Stomach (tissue), 9 donors: ENCODE data around the gene STOML2. TPM values are rescaled to one million over a fixed set of nuclear protein-coding genes. Genes with fewer than 3 reads are reported as not detected.

Experiments
- DNase-seq, 2 donors: peaks; one replicate each; pipeline versions ENCODE4 v3.0.0 to v3.0.0-alpha.2; 2013 to 2019
- H3K27ac ChIP-seq, 5 donors: fragments of 200-600 bp in 4 of 5; sonication (generic) in 4 of 5; one replicate each; pipeline ENCODE4 v1.5.1; 2013 to 2019; ENCODE audit warnings: mild to moderate bottlenecking in 1 of 5, moderate library complexity in 1 of 5
- H3K27me3 ChIP-seq, 3 donors: fragments of 200-600 bp; sonication (generic); one replicate each; pipeline ENCODE4 v1.5.1; 2017 to 2019; ENCODE audit warnings: mixed run types in 1 of 3
- H3K36me3 ChIP-seq, 4 donors: fragments of 200-600 bp; sonication (generic); 1 replicate in 3 of 4; 2 replicates in 1 of 4; pipeline ENCODE4 v1.5.1; 2016 to 2019
- H3K4me1 ChIP-seq, 4 donors: fragments of 200-600 bp; sonication (generic); one replicate each; pipeline ENCODE4 v1.5.1; 2016 to 2019
- H3K4me3 ChIP-seq, 4 donors: fragments of 200-600 bp; sonication (generic) in 3 of 4; one replicate each; pipeline ENCODE4 v1.5.1; 2016 to 2019; ENCODE audit warnings: mild to moderate bottlenecking in 1 of 4
- H3K9me3 ChIP-seq, 4 donors: fragments of 200-600 bp; sonication (generic); one replicate each; pipeline ENCODE4 v1.5.1; 2016 to 2019
- EP300 ChIP-seq: sonication (generic); formaldehyde crosslinking; IDR thresholded peaks from one replicate; pipeline ENCODE4 v1.6.1; 2017; ENCODE audit warnings: antibody characterized with exemption
- POLR2A ChIP-seq, 4 donors: fragments of 450-650 bp; IDR thresholded peaks; one replicate each; pipeline ENCODE4 v1.6.1; 2016; ENCODE audit warnings: antibody characterized with exemption in 4 of 4, control low read depth in 2 of 4, mild to moderate bottlenecking in 1 of 4, moderate library complexity in 1 of 4
- POLR2AphosphoS5 ChIP-seq, 3 donors: sonication (generic); formaldehyde crosslinking; IDR thresholded peaks; one replicate each; pipeline ENCODE4 v1.6.1; 2016; ENCODE audit warnings: antibody characterized with exemption in 3 of 3
- WGBS, 5 donors: extraction: QIAGEN DNeasy Blood & Tissue Kit in 3 of 5; methylation state at CpG; one replicate each; pipeline versions ENCODE4 v1.1.5 to v1.1.7; 2013 to 2018; 5-methylcytosine and 5-hydroxymethylcytosine counted together
- intact Hi-C: fragments of 100-400 bp; cut with DNase I; formaldehyde crosslinking; loops from one replicate; pipeline ENCODE4 v1.15.1; 2023; ENCODE audit warnings: low total_unique reads
- polyA plus RNA-seq, 3 donors: library from polyadenylated mRNA; stranded (reverse); fragments of 200-250 nt; gene quantifications; one replicate each; pipeline ENCODE4 v1.2.3, GENCODE V29; 2013
- total RNA-seq, 5 donors: library from RNA; depleted of rRNA; stranded (reverse); fragments of >200 nt; gene quantifications; one replicate each; pipeline versions ENCODE4 v1.1.0 to v1.2.3, GENCODE V29; 2014 to 2016
- TF ChIP-seq, protein P1 (sequence below), 7 experiments: fragments of 450-650 bp in 4 of 7; fragments of 200-600 bp in 3 of 7; sonication (generic) in 3 of 7; IDR thresholded peaks; one replicate each; pipeline ENCODE4 v1.5.1; 2016 to 2019; ENCODE audit warnings: antibody characterized with exemption in 7 of 7, control low read depth in 2 of 7, mild to moderate bottlenecking in 1 of 7
- donor health status: healthy with polysubstance abuse.
- donor health status: Bipolar disorder and iron deficiency.
- donor health status: healthy.

Gene STOML2
- total and polyA plus RNA-seq, 8 donors, result 19.3 to 126 (median 68.6) TPM

DNA sequence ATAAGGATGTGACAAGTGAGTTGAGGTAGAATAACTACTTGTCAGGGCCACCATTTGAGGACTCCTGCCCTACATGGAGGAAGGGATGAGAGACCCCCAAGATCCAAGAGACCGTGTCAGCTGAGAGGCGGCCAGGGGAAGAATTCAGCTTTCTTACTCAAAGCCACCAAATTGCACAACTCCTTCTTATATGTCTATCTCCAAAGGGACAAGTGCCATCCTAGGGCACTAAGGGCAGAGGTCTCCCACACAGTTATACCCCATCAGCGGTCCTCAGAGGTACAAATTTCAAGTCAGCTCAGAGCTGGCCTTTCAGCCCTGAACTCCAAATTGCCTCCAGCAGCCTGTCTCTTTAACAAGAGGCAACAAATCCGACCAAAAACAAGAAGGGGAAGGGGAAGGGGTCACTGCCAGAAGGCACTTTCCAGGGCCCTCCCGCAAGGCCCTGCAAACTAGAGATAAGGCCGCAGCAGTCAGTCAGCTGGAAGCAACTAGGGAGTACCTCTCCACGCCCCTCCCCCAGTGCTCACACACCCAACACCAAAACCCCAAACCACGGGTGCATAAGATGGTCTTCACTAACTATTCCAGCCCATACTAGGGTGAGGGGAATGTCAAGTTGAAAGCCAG lies 6.1 kb upstream of the STOML2 start:
- intact Hi-C loops, result no loop called here
- TF ChIP-seq EP300 (no peak), POLR2AphosphoS5 (IDR thresholded peaks at IDR 0.05) (no peak), POLR2A (IDR thresholded peaks at IDR 0.05) (no peak)
- TF ChIP-seq, protein P1, sequence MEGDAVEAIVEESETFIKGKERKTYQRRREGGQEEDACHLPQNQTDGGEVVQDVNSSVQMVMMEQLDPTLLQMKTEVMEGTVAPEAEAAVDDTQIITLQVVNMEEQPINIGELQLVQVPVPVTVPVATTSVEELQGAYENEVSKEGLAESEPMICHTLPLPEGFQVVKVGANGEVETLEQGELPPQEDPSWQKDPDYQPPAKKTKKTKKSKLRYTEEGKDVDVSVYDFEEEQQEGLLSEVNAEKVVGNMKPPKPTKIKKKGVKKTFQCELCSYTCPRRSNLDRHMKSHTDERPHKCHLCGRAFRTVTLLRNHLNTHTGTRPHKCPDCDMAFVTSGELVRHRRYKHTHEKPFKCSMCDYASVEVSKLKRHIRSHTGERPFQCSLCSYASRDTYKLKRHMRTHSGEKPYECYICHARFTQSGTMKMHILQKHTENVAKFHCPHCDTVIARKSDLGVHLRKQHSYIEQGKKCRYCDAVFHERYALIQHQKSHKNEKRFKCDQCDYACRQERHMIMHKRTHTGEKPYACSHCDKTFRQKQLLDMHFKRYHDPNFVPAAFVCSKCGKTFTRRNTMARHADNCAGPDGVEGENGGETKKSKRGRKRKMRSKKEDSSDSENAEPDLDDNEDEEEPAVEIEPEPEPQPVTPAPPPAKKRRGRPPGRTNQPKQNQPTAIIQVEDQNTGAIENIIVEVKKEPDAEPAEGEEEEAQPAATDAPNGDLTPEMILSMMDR (IDR thresholded peaks at IDR 0.05), result no peak
- no peaks in the 10 kb centered on the region for H3K9me3 ChIP-seq
- H3K4me1 ChIP-seq, result peaks cover 28 to 56% (median 44%) of the 10 kb centered on the region in 4 donors
- peaks cover 35 to 48% (median 45%) of the 10 kb centered on the region in 4 donors for H3K36me3 ChIP-seq
- H3K27ac ChIP-seq, result peak overlapping the region in 2 of 5 donors; percentile 7 to 95
- DNase-seq, result no peak
- H3K27me3 ChIP-seq, result no peaks in the 10 kb centered on the region
- WGBS, 5 donors, result 51 to 62% (median 58%) methylated on average over 7 to 8 of the region's 8 CpGs
- H3K4me3 ChIP-seq, result no peak overlapping the region

DNA sequence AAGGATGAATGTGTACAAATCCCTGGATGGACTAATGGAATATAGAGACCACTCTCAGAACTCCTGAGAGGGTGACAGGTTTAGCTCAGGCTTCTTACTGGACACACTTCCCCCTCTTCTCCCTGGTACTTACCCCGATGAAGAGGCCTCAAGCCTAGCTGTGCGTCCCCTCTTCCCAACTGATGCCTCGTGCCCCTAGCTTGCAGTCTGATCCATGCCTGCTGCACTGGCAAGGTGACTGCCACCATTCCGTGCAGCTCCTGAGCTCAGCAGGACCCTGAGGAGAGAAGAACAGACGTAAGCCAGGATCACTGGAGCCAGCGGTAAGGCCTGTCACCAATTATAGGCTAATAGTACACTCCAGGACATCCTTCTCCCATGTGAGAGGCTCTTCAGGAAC lies 5.5 kb upstream of the STOML2 start:
- peak overlapping the region in 1 of 5 donors; percentile 7 for H3K27ac ChIP-seq
- 94 to 97% (median 95%) methylated on average over 6 of the region's 6 CpGs for WGBS, 5 donors
- no peak for TF ChIP-seq POLR2AphosphoS5 (IDR thresholded peaks at IDR 0.05)
- TF ChIP-seq, protein P1 (IDR thresholded peaks at IDR 0.05), result no peak
- TF ChIP-seq POLR2A (IDR thresholded peaks at IDR 0.05), result no peak
- no peak for TF ChIP-seq EP300
- H3K4me3 ChIP-seq, result no peak overlapping the region
- no peaks in the 10 kb centered on the region for H3K27me3 ChIP-seq
- H3K9me3 ChIP-seq, result no peaks in the 10 kb centered on the region
- DNase-seq, result peak in 1 of 2 donors; percentile 11
- intact Hi-C loops, result no loop called here
- peaks cover 28 to 56% (median 44%) of the 10 kb centered on the region in 4 donors for H3K4me1 ChIP-seq
- H3K36me3 ChIP-seq, result peaks cover 35 to 48% (median 45%) of the 10 kb centered on the region in 4 donors

DNA sequence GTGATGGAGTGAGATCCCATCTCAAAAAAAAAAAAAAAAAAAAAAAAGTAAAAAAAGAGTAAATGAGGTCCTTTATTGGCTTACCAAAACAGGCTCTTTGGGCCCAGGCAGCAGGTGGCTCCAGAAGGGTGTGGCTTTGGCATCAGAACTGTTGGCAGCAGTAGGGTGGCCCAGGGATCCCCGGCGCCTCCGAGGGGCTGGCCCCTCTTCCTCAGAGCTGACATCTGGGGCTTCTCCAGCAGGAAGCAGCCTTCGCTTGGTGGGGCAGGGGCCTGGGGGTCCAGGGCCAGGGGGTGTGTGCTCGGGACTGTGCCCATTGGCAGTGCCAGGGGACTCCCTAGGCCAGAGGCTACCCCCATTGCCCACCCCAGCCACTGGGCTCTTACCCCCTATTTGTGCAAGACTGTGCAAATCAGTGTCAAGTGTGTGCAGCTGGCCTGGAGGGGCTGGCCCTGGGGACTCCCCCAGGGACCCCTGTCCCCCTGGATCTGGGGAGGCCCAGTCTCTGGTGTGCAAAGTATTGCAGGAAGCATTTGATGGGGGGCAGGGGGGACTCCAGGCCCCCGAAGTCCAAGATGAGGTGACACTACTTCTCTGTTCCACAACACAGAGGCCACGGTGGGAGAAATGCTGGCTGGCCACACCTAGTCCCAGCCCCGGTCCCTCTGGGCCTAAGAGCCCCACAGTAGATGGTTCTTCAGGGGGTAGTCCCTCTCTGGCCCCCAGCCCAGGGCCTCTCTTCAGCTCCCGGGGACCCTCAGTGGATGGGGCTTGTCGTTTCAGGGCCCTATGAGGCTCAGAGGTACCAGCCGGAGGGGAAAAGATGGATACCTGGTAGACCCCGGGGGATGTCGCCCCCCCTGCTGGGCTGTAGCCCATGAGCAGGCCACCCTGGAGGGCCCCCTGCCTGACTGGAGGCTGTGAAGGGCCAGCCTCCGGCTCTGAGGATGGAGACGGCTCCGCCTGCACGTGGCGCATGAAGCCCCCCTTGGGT lies 4.7 kb upstream of the STOML2 start:
- Histone ChIP-seq H3K36me3 (peaks cover 35 to 48% (median 45%) of the 10 kb centered on the region in 4 donors), H3K4me1 (peaks cover 27 to 51% (median 39%) of the 10 kb centered on the region in 4 donors), H3K27me3 (no peaks in the 10 kb centered on the region), H3K9me3 (no peaks in the 10 kb centered on the region), H3K4me3 (no peak overlapping the region), H3K27ac (no peak overlapping the region)
- DNase-seq, result no peak
- WGBS, 5 donors, result 80 to 85% (median 81%) methylated on average over 13 to 18 of the region's 18 CpGs
- TF ChIP-seq POLR2AphosphoS5 (IDR thresholded peaks at IDR 0.05) (no peak), POLR2A (IDR thresholded peaks at IDR 0.05) (no peak), EP300 (no peak)
- TF ChIP-seq, protein P1 (IDR thresholded peaks at IDR 0.05), result no peak
- intact Hi-C loops, result no loop called here

DNA sequence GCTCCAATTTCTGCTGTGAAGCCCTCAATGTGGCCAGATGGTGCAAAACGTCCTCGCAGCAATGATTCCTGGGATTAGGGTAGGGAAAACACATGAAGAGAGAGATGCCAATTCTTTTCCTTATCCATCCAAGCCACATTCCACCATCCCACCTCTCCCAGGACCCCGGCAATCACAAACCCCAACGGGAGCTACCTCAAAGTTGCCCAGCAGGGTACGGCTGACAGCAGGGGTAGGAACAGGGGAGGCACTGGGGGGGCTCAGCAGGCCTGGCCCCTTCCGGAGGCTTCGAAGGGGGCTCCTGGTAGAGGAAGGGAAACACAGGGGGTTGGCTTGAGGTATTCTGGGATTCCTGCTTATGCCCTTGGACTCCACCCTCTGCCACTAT lies 3.4 kb upstream of the STOML2 start:
- Histone ChIP-seq H3K27ac (no peak overlapping the region), H3K9me3 (no peaks in the 10 kb centered on the region), H3K4me1 (peaks cover 28 to 53% (median 42%) of the 10 kb centered on the region in 4 donors), H3K27me3 (no peaks in the 10 kb centered on the region), H3K4me3 (no peak overlapping the region), H3K36me3 (peaks cover 35 to 52% (median 48%) of the 10 kb centered on the region in 4 donors)
- TF ChIP-seq EP300 (no peak), POLR2AphosphoS5 (IDR thresholded peaks at IDR 0.05) (no peak), POLR2A (IDR thresholded peaks at IDR 0.05) (no peak)
- TF ChIP-seq, protein P1 (IDR thresholded peaks at IDR 0.05), result no peak
- WGBS, 5 donors, result 82 to 93% (median 91%) methylated on average over 5 to 7 of the region's 7 CpGs
- no peak for DNase-seq
- intact Hi-C loops, result no loop called here
